Activated CD8-positive, alpha-beta memory T cell treated with anti-CD3 and anti-CD28 coated beads for 4 hours (primary cell): Measurements from ENCODE around the gene SYCE1L.
"Not testable (repeated sequence)": the region's sequence is repeated elsewhere in the genome, so short reads cannot be mapped to it uniquely, and the experiment has no call there.

Source experiments
- DNase-seq, 2 donors: peaks; one replicate each; pipeline ENCODE4 v3.0.0-alpha.2; 2020; ENCODE audit warnings: low read depth in 2 of 2

Gene SYCE1L

GRCh38 chr16:77197747-77198146 lies 1.5 kb upstream of the SYCE1L start:
- no peak for DNase-seq

- no peak for DNase-seq
Observed at GRCh38 chr16:77206533-77206932, 7.3 kb downstream of the SYCE1L start.

GRCh38 chr16:77207030-77207429 lies 7.8 kb downstream of the SYCE1L start:
- no peak for DNase-seq

- no peak for DNase-seq
Observed at GRCh38 chr16:77208382-77208781, 9.2 kb downstream of the SYCE1L start.

- peak; percentile 59 to 65 for DNase-seq
Observed at GRCh38 chr16:77211880-77212740, 12.9 kb downstream of the SYCE1L start.

- DNase-seq = peak in 1 of 2 donors; percentile 43
Observed at GRCh38 chr16:77212741-77213541, 13.7 kb downstream of the SYCE1L start.

GRCh38 chr16:77213542-77214106 lies 14.4 kb downstream of the SYCE1L start:
- no peak for DNase-seq

- no peak for DNase-seq
Observed at GRCh38 chr16:77214411-77215138, 15.4 kb downstream of the SYCE1L start.

- DNase-seq = no peak
Observed at GRCh38 chr16:77219437-77219836, 20.2 kb downstream of the SYCE1L start.

- DNase-seq = no peak
Observed at GRCh38 chr16:77220427-77220826, 21.2 kb downstream of the SYCE1L start.

- no peak for DNase-seq
Observed at GRCh38 chr16:77221482-77221881, 22.3 kb downstream of the SYCE1L start.

- DNase-seq = no peak
Observed at GRCh38 chr16:77223184-77223583, 24.0 kb downstream of the SYCE1L start.

- DNase-seq = no peak
Observed at GRCh38 chr16:77225182-77225581, 26.0 kb downstream of the SYCE1L start.

- DNase-seq = no peak
Observed at GRCh38 chr16:77227745-77228144, 28.5 kb downstream of the SYCE1L start.

GRCh38 chr16:77231047-77231446 lies 31.8 kb downstream of the SYCE1L start:
- DNase-seq = no peak

GRCh38 chr16:77233799-77234519 lies 34.8 kb downstream of the SYCE1L start:
- DNase-seq = no peak

GRCh38 chr16:77234611-77235010 lies 35.4 kb downstream of the SYCE1L start:
- no peak for DNase-seq

GRCh38 chr16:77236063-77236511 lies 36.9 kb downstream of the SYCE1L start:
- peak; percentile 69 to 73 for DNase-seq

- DNase-seq = no peak
Observed at GRCh38 chr16:77238593-77238992, 39.4 kb downstream of the SYCE1L start.

GRCh38 chr16:77242471-77242870 lies 43.3 kb downstream of the SYCE1L start:
- DNase-seq = not testable (repeated sequence)

GRCh38 chr16:77246150-77246549 lies 46.9 kb downstream of the SYCE1L start:
- no peak for DNase-seq
